ENCODE results near the gene SARDH.

The SARDH gene

DNA sequence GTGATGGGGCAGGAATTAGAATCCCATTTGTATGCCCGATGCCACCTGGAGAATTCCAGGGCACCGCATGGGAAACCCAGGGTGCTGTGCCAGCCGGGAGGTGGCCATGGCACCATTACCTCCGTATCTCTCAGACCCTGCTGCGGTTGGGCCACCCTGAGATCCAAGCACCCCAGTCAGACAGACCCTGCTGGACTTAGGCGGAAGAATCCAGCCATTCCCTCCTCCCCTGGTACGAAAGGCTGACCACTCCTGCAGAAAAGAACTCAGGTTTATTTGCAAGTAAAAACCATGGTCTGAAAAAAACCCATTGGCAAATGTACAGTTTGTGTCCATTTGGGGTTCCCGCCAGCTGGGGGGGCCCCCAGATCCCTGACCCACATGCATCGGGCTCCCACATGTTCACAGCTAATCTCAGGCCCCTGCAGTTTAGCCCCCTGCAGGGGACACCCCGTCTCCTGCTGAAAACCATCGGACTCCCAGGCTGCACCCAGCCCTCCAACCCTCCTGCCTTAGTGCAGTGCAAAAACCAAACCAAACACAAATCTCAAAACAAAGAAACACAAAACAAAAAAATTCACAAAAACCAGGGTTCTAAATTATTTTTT lies 23.6 kb upstream of the SARDH start:
- no peak for DNase-seq (ENCODE audit: low read depth)
- TF ChIP-seq, protein P1, sequence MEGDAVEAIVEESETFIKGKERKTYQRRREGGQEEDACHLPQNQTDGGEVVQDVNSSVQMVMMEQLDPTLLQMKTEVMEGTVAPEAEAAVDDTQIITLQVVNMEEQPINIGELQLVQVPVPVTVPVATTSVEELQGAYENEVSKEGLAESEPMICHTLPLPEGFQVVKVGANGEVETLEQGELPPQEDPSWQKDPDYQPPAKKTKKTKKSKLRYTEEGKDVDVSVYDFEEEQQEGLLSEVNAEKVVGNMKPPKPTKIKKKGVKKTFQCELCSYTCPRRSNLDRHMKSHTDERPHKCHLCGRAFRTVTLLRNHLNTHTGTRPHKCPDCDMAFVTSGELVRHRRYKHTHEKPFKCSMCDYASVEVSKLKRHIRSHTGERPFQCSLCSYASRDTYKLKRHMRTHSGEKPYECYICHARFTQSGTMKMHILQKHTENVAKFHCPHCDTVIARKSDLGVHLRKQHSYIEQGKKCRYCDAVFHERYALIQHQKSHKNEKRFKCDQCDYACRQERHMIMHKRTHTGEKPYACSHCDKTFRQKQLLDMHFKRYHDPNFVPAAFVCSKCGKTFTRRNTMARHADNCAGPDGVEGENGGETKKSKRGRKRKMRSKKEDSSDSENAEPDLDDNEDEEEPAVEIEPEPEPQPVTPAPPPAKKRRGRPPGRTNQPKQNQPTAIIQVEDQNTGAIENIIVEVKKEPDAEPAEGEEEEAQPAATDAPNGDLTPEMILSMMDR (IDR thresholded peaks at IDR 0.05; ENCODE audit: insufficient read depth, low read depth, low read length, missing control alignments), result no peak
- H3K4me3 ChIP-seq (ENCODE audit: low read depth, low read length), result no peak overlapping the region

DNA sequence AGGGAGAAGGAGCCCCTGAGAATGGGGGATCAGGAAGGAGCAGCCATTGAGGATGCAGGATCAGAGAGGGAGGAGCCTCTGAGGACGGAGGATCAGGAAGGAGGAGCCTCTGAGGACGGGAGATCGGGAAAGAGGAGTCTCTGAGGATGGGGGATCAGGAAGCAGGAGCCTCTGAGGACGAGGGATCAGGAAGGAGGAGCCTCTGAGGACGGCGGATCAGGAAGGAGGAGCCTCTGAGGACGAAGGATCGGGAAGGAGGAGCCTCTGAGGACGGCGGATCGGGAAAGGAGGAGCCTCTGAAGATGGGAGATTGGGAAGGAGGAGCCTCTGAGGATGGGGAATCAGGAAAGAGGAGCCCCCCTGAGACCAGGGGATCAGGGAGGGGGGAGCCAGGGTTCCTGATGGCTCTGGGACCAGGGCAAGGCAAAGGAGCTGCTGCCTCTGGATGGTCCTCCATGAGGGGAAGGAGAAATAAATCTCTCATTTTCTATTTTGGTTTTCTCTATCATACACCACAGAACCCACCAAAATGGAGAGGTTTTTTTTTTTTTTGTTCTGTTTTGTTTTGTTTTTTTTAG lies 22.6 kb upstream of the SARDH start:
- no peak overlapping the region for H3K4me3 ChIP-seq (ENCODE audit: low read depth, low read length)
- no peak for DNase-seq (ENCODE audit: low read depth)
- TF ChIP-seq, protein P1 (IDR thresholded peaks at IDR 0.05; ENCODE audit: insufficient read depth, low read depth, low read length, missing control alignments), result no peak

DNA sequence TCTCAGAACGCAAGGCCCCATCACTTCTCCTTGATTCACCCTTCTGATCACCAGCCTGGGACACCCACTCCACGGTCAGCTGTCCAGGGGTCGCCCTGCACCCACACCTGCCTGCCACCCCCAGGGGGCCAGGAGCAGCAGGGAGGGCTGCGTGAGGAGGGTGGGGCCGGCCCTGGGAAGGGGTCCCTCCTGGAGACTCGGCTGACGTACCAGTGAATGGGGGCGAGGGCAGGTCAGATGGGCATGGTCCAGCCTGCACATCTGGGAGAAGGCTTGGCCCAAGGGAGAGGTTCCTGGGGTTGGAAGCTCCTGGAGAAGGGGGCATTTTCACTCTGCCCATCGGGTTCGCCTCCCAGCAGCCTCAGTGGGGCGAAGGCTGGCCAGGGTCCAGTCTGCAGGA lies 21.8 kb upstream of the SARDH start:
- DNase-seq (ENCODE audit: low read depth), result no peak
- no peak overlapping the region for H3K4me3 ChIP-seq (ENCODE audit: low read depth, low read length)
- TF ChIP-seq, protein P1 (IDR thresholded peaks at IDR 0.05; ENCODE audit: insufficient read depth, low read depth, low read length, missing control alignments), result no peak

DNA sequence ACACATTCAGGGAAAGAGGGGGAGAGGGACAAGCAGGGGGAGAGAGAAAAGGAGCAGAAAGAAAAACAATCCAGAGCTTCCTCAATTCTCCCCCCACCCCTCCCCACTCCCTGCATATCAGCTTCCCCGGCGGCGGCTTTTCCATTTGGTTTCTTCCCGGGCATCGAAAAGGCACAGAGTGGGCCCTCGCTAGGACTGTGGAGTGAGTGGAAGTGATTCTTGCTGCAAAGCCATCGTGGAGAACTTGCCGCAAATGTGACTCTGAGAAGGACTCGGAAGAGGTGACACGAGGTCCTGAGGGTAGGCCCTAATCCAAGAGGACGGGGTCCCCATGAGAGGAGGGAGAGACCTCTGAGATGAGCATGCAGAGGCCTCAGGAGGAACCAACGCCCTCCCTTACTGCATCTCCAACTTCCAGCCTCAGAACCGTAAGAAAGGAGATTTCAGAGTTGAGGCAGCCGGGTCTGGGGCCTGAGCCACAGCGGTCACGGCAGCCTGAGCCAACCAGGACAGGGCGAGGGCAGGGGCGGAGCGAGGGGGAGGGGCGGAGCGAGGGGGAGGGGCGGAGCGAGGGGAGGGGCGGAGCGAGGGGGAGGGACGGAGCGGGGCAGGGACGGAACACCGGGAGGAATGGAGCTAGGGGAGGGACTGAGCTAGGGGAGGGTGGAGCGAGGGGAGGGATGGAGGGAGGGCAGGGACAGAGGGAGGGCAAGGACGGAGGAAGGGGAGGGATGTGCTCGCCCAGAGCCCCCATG lies 21.2 kb upstream of the SARDH start:
- no peak for DNase-seq (ENCODE audit: low read depth)
- TF ChIP-seq, protein P1 (IDR thresholded peaks at IDR 0.05; ENCODE audit: insufficient read depth, low read depth, low read length, missing control alignments), result no peak
- no peak overlapping the region for H3K4me3 ChIP-seq (ENCODE audit: low read depth, low read length)

DNA sequence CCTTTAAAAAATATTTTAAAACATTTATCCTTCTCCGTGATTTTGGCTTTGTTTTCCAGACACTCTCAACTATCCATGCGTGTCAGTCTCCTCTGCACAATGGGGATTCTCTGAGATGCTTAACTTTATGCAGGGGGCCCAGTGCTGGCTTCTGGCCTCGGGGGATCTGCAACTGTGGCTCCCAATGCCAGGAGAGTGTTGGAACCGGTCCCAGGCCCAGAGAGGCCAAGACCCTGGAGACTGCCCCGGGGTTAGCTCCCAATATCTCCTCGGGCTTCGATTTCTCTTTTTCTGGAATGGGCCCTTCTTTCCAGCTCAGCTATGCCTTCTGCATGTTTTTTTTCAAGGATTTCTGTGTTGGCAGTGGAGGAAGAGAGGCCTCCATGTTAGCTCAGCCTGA lies 20.1 kb upstream of the SARDH start:
- no peak for DNase-seq (ENCODE audit: low read depth)
- H3K4me3 ChIP-seq (ENCODE audit: low read depth, low read length), result no peak overlapping the region
- TF ChIP-seq, protein P1 (IDR thresholded peaks at IDR 0.05; ENCODE audit: insufficient read depth, low read depth, low read length, missing control alignments), result no peak

DNA sequence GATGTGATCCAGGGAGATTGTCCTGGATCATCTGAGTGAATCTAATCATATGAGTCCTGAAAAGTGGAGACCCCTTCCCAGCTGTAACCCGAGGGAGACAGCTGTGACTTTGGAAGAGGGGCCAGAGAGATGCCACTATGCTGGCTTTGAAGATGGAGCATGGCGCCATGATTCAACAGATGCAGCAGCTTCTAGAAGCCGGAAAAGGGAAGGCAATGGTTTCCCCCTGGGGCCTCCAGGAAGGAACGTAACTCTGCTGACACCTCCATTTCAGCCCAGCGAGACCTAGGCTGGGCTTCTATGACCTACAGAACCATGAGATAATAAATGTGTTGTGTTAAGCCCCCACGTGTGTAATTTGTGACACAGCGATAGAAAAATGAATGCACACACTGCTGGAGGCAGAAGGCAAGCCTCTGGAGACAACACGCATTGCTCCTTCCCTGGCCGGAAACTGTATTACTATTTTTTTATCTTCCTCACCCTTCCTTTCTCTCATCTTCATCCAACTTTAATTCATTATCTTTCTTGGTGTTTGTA lies 16.6 kb upstream of the SARDH start:
- DNase-seq (ENCODE audit: low read depth), result no peak
- no peak overlapping the region for H3K4me3 ChIP-seq (ENCODE audit: low read depth, low read length)
- TF ChIP-seq, protein P1 (IDR thresholded peaks at IDR 0.05; ENCODE audit: insufficient read depth, low read depth, low read length, missing control alignments), result no peak

All from GM12865 (cell line).